Measurements from ENCODE around the gene SRRM3.
"Not testable (repeated sequence)": the region's sequence is repeated elsewhere in the genome, so short reads cannot be mapped to it uniquely, and the experiment has no call there.

The SRRM3 gene

DNA sequence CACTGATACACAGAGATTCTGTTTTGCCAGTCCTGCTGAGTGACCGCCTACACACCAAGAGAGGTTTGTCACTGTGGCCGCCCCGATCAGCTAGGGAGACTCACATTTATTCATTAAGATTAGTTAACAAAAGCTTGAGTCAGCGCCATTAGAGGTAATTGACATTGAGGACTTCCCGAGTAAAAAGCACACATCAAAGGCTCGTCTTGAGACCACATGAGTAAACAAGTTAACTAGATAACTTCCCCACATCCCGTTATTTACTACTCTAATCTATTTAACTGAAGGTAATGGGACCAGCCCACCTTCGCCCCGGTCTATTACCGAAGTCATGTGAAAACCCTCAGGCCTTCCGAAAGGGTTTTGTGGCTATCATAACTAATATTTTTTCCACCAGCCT, 23.0 kb downstream of the SRRM3 start:
- H3K4me3 ChIP-seq (ENCODE audit: low read depth, low read length) = no peak overlapping the region
- DNase-seq (ENCODE audit: low read depth) = no peak
- TF ChIP-seq, protein P1, sequence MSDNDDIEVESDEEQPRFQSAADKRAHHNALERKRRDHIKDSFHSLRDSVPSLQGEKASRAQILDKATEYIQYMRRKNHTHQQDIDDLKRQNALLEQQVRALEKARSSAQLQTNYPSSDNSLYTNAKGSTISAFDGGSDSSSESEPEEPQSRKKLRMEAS (IDR thresholded peaks at IDR 0.05; ENCODE audit: low read depth, low read length) = no peak
- TF ChIP-seq, protein P2, sequence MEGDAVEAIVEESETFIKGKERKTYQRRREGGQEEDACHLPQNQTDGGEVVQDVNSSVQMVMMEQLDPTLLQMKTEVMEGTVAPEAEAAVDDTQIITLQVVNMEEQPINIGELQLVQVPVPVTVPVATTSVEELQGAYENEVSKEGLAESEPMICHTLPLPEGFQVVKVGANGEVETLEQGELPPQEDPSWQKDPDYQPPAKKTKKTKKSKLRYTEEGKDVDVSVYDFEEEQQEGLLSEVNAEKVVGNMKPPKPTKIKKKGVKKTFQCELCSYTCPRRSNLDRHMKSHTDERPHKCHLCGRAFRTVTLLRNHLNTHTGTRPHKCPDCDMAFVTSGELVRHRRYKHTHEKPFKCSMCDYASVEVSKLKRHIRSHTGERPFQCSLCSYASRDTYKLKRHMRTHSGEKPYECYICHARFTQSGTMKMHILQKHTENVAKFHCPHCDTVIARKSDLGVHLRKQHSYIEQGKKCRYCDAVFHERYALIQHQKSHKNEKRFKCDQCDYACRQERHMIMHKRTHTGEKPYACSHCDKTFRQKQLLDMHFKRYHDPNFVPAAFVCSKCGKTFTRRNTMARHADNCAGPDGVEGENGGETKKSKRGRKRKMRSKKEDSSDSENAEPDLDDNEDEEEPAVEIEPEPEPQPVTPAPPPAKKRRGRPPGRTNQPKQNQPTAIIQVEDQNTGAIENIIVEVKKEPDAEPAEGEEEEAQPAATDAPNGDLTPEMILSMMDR (IDR thresholded peaks at IDR 0.05; ENCODE audit: low read depth, low read length) = no peak
- no peak for TF ChIP-seq POLR2A (IDR thresholded peaks at IDR 0.05; ENCODE audit: extremely low read depth, insufficient read length)

DNA sequence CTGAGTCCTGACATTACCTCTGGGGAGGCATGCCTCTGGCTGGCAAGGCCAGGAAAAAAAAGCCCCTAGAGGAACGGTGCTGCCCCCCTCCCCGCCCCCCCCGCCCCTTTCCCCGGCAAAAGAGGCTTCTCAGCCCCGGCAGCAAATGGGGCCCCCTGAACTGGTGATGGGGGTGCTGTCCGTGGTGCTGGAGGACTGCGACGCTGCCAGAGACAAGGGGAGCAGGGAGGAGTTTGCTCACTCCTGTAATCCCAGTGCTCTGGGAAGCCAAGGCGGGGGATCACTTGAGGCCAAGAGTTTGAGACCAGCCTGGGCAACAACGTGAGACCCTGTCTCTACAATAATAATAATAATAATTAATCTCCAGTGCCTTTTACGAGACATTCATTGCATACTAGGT, 23.7 kb downstream of the SRRM3 start:
- no peak overlapping the region for H3K4me3 ChIP-seq (ENCODE audit: low read depth, low read length)
- no peak for TF ChIP-seq POLR2A (IDR thresholded peaks at IDR 0.05; ENCODE audit: extremely low read depth, insufficient read length)
- TF ChIP-seq, protein P1 (IDR thresholded peaks at IDR 0.05; ENCODE audit: low read depth, low read length) = 0 out of 2 replicates have a peak, but pooled peaks have one; percentile 13
- DNase-seq (ENCODE audit: low read depth) = peak; percentile 65

DNA sequence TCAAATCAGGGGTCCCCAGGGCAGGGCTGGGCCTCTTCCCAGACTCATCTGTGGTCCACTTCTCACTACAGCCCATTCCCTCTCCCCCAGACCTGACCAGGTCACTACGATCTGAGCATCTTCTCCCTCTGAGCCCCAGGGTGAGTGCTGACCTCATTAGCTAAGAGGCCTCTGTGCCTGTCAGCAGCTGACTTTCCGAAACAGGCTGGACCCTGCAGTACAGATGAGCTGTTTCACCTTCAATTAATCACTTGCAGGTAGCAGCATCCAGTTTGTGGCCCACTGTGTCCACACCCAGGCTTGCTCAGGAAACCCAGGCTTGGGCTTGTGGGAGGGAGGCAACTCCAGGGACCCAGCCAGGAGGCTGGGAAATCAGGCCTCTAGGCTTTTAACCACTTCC, 24.3 kb downstream of the SRRM3 start:
- DNase-seq (ENCODE audit: low read depth) = no peak

DNA sequence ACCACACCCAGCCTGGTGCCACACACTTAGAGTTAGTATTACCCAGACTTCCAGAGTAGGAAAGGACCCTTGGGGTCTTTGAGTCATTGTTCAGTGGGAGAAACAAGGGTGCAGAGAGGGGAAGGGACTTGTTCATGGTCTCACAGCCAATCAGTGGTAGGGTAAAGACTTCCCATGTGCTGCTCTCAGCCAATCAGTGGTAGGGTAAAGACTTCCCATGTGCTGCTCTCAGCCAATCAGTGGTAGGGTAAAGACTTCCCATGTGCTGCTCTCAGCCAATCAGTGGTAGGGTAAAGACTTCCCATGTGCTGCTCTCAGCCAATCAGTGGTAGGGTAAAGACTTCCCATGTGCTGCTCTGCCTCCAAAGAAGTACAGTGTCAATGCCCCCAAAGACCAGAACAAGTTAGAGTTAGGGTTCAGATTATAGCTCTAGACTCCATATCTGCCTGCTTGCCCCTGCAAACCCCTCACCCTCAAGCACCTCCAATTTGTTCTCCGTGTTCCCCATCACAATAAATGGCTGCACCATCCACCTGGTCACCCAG, 25.3 kb downstream of the SRRM3 start:
- not testable (repeated sequence) for DNase-seq (ENCODE audit: low read depth)

More for the DNA sequence above, 24.3 kb downstream of the SRRM3 start:
- TF ChIP-seq, protein P1 (IDR thresholded peaks at IDR 0.05; ENCODE audit: low read depth, low read length) = no peak
- TF ChIP-seq MYC (IDR thresholded peaks at IDR 0.05; ENCODE audit: low read depth, low read length) = no peak
- no peak for TF ChIP-seq POLR2A (IDR thresholded peaks at IDR 0.05; ENCODE audit: extremely low read depth, insufficient read length)
- TF ChIP-seq, protein P2 (IDR thresholded peaks at IDR 0.05; ENCODE audit: low read depth, low read length) = no peak
- H3K4me3 ChIP-seq (ENCODE audit: low read depth, low read length) = no peak overlapping the region

DNA sequence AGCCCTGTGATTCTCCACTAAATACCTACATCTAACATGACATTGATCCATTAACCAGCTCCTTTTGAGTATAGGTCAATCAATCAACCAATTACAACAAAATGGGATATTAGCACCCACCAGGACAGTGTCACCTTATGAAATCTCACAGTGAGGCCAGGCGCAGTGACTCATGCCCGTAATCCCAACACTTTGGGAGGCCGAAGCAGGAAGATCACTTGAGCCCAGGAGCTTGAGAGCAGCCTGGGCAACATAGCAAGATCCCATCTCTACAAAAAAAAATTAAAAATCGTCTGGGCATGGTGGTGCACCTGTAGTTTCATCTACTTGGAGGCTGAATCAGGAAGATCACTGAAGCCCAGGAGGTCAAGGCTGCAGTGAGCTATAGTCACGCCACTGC, 28.5 kb downstream of the SRRM3 start:
- DNase-seq (ENCODE audit: low read depth) = no peak
- no peak overlapping the region for H3K4me3 ChIP-seq (ENCODE audit: low read depth, low read length)
- no peak for TF ChIP-seq MYC (IDR thresholded peaks at IDR 0.05; ENCODE audit: low read depth, low read length)

More for the DNA sequence above, 25.3 kb downstream of the SRRM3 start:
- H3K4me3 ChIP-seq (ENCODE audit: low read depth, low read length) = not testable (repeated sequence)

DNA sequence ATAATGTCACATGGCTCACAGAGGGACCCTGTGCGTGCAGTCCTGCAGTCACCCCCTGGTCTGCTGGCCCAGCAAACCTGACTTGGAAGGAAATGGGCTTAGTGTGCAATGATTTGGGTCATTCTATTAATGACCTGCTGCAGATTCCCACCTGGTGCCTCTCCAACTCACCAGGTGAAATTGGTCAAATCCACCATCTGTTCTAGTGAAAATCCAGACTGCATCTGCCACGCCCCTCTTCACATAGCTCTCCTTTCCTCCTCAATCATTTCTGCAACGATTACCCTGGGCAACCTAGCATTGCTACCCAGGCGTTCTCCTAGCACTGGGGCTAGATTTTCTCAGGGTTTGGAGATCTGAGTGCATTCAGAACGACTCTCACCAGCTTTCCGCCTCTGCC, 29.4 kb downstream of the SRRM3 start:
- no peak overlapping the region for H3K4me3 ChIP-seq (ENCODE audit: low read depth, low read length)
- TF ChIP-seq MYC (IDR thresholded peaks at IDR 0.05; ENCODE audit: low read depth, low read length) = no peak
- TF ChIP-seq, protein P1 (IDR thresholded peaks at IDR 0.05; ENCODE audit: low read depth, low read length) = no peak
- TF ChIP-seq POLR2A (IDR thresholded peaks at IDR 0.05; ENCODE audit: extremely low read depth, insufficient read length) = no peak
- TF ChIP-seq, protein P2 (IDR thresholded peaks at IDR 0.05; ENCODE audit: low read depth, low read length) = no peak
- no peak for DNase-seq (ENCODE audit: low read depth)

DNA sequence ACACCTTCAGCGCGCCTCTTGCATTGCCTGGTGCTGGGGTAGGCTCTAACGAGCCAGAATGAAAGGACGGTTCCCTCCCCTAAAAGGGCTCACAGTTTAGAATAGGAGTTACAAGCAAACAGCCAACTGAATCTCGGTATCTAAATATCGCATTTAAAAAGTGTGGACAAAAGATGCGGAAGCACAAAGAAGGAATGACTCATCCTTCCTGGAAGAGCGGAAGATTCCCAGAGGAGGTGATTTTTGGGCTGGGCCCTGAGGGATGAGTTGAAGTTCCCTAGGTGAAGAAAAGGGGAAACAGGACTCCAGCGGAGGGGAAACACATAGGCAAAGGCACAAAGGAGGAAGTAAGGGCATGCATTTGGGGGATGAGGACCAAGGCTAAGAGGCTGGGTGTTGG, 29.9 kb downstream of the SRRM3 start:
- H3K4me3 ChIP-seq (ENCODE audit: low read depth, low read length) = no peak overlapping the region
- peak; percentile 34 for DNase-seq (ENCODE audit: low read depth)
- TF ChIP-seq, protein P2 (IDR thresholded peaks at IDR 0.05; ENCODE audit: low read depth, low read length) = no peak
- TF ChIP-seq, protein P1 (IDR thresholded peaks at IDR 0.05; ENCODE audit: low read depth, low read length) = no peak
- TF ChIP-seq POLR2A (IDR thresholded peaks at IDR 0.05; ENCODE audit: extremely low read depth, insufficient read length) (no peak), MYC (IDR thresholded peaks at IDR 0.05; ENCODE audit: low read depth, low read length) (no peak)

Measured in NB4 (cell line).